G401 (cell line): Measurements from ENCODE around the gene FRAT1. TPM values are rescaled to one million over a fixed set of nuclear protein-coding genes. Genes with fewer than 3 reads are reported as not detected.
A peak's percentile ranks its signal among the peaks of the same experiment; 100 is the strongest.
"Not testable (repeated sequence)": the region's sequence is repeated elsewhere in the genome, so short reads cannot be mapped to it uniquely, and the experiment has no call there.

Experiments
- DNase-seq: peaks from one replicate; pipeline ENCODE4 v3.0.0-alpha.2; 2015; ENCODE audit warnings: low spot score
- in situ Hi-C: cut with HindIII; loops from 2 replicates; pipeline ENCODE4 v1.10.0; 2016; ENCODE audit warnings: low sequenced_read_pairs, mixed read lengths
- total RNA-seq: library from RNA; depleted of rRNA; stranded (reverse); fragments of >200 nt; shearing (Covaris generic); gene quantifications from 2 replicates; pipeline ENCODE4 v1.2.3, GENCODE V29; 2014

The FRAT1 gene
- total RNA-seq, 1 experiment from 2014 or later, result 12.1 TPM

DNA sequence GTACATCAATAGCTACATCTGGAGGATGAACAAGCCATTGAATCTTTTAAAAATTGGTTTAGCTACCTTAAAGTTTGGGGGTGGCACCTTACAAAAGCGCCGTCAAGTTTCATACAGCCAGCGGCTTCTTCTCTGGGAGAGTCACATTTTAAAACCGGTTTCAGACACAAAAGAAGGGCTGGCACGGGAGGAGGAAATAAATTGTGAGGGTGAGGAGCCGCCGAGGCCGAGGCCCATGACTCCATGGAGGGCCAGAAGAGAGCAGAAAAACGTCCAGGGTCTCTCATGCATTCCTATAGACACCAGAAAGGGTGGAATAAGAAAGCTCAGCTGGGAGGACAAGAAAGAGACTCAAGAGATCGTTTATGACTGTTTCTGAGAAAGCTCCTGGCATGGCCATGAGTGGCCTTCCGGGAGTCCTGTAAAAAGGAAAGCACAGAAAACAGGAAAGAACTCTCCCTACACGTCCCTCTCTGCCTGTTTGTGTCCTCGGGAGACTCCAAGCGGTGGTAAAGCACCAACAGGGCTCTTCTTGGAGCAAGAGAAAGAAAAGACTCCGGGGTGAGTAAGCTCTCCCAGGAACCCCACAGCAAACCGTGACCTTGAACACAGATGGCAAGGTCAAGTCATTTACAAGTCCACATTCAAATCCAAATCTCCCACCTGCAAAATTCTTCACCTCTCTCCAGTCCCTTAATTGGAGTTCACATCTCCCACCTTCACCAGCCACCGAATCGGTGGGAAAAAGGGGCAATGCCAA lies 13.7 kb downstream of the FRAT1 start:
- in situ Hi-C loops, result no loop called here
- DNase-seq, result peak; percentile 78

DNA sequence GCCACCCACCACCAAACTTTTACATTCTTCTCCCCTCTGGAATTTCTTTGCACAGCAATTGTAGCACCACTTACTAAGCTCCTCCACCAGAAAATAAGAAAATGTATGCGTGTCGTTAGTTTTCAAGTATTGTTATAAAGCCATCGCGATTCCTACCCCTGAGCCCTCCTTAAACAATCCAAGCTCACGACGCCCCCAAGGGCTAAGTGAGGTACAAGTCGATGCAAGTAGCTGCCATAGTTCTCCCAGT lies 14.2 kb downstream of the FRAT1 start:
- peak; percentile 61 for DNase-seq
- in situ Hi-C loops, result no loop called here

DNA sequence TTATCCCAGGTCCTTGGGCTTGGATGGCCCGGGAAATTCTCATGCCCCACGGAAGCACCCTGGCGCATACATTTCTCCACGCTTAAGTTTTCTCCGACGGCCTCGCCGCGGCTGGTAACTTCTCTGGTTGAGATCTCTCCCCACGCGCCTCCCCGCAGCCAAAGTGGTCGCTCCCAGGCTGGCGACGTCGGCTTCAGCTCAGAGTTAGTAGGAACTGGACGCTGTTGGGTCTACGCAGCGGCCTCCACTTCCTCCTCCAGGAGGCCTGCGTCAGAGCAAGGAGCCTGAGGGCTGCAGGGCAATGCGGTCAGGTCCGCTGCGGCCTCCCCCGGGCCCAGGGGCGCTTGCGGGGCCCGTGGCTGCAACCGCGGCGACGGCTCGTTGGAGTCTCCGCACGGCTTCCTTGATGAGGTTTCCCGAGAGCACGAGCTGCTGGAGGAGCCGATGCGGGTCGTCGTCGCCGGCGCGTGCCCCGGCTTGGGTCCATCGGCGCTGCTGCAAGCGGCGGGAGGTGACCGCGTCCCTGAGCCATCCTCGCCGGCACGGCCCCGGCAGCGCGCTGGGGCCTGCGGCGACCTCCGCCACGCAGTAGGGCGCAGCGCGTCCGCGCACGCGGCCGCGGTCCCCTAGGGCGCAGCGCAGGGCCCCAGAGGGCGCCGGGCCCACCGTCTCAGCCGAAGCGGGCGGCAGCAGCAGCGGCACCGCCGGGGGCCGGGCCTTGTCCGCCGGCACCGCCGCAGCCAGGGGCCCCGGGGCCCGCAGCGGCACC lies 14.7 kb downstream of the FRAT1 start:
- in situ Hi-C loops, result no loop called here
- DNase-seq, result peak; percentile 45

DNA sequence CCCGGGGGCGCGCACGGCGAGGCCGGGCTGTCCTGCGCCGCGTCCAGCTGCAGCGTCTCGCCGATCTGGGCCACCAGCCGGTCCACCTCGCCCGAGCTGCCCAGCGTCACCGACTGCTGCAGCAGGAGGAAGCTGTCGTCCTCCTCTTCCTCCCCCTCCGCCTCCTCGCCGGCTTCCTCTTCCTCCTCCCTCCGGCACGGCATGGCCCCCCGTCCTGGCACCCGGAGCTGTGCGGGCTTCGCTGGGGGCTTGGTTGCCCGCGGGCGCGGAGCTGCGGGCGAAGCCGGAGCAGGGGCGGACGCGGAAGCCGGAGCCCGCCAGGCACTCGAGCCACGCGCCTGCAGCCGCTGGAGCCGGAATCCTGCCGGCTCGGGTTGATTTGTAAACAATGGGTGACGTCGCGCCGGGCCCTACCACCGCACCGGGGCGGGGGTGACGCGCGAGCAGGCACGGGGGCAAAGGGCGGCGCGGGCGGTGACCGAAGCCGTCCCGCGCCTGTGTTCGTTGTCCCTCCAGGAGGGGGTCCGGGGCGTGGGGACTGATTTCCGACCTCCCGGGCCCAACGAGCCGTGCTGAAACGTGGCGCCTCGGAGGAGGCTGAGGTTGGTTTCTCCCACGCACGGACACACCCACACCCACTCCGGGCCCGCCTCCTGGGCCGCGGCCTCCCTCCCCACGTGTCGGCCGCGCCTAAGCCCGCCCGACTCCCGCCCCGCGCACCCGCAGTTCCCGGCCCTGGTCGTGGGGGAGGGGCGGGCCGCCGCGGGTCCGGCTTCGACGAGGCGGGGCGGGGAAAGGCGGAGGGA lies 15.5 kb downstream of the FRAT1 start, which contains the start of gene FRAT2:
Gene FRAT2 (minus strand): TSS at position 360 of the 806 bp plus-strand sequence. CDS start 157 bp downstream, at position 203.
- DNase-seq, result peak; percentile 90
- in situ Hi-C loops, result no loop called here

DNA sequence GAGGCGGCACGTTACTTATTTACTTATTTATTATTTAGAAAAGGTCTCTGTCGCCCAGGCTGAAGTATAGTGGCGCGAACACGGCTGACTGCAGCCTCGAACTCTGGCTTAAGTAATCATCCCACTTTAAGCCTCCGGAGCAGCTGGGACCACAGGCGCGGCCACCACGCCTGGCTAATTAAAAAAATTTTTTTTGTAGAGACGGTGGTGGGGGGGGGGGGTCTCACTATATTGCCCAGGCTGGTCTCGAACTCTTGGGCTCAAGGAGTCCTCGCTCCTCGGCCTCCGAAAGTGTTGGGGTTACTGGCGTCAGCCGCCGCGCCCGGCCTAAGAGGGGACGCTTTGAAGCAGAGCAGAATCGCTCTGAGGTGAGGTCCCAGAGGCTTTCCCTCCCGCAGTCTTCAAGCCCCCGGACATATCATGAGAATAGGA lies 16.1 kb downstream of the FRAT1 start:
- no peak for DNase-seq

DNA sequence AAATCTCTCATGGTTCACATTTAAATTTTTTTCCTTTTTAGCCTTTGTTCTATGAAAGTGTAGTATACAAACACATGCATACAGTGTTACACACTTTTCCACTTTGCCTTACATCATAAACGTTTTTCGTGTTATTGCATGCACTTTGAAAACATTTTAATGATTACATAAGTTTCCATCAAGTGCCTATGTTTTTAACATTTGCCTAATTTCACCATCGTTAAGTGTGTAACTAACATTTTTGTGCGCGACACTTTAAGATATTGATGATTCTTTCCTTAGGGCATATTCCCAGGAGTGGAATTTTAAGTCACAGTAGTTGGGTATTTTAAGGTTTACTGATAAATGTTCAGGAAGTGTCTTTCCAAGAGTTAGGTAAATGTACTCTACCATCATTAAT lies 16.9 kb downstream of the FRAT1 start:
- in situ Hi-C loops, result no loop called here
- no peak for DNase-seq

More for the DNA sequence above, 16.1 kb downstream of the FRAT1 start:
- in situ Hi-C loops, result no loop called here

DNA sequence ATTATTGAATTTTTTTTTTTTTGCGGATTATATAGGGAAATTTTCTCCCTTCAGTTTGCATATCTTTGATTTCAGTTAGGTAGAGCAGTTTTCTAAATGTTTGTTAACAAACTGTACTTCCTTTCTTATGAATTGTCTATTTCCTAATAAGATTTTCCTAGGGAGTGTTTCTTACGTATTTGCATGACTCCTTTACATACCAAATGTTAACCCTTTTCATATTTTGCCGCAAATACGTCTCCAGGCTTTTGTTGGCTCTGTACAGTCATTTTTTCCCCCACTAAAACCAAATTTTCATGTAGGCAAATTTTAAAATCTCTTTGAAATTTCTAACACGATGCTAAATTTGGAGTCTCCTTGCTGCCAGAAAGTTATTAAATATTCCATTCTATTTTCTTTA lies 17.4 kb downstream of the FRAT1 start:
- DNase-seq, result no peak
- in situ Hi-C loops, result no loop called here

DNA sequence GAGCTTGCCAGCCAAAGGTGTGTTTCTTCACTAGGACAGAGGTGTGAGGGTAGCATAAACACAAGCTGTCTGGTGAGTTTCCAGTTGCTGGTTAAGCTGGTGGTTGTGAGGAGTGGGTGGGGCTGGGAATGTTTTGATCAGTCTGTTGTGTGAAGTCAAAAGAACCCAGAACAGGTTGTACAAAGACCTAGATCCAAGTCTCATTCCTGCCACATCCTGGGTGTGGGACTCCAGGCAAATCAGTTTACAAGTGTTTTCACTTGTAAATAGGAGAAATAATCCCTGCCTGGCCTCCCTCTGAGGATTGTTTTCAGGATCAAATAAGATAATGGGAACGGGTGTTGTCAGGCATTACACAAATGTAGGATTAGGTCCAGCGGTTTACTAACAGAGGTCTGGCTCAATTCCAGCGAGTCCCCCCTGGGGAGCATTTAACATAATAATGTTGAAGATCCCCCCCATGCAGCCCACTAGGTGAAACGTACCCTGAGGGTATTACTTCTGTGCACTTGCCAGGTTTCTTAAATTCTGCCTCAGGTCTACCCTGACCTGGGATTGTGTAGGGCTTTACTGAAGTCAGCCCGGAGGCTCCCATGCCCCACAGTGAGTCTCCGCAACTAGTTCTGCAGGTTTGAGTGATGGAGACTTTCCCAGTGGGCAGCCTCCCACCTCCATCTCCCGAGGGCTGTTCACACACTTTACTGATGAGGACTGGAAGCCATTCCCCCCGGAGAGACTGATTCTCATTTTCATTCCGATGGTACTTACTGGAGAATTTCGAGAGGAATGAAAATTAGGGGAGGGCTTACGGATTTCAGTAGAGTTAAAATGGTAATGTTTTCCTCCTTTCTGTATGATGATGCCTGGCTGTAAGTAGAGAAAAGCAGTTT lies 18.1 kb downstream of the FRAT1 start:
- no peak for DNase-seq
- in situ Hi-C loops, result no loop called here

DNA sequence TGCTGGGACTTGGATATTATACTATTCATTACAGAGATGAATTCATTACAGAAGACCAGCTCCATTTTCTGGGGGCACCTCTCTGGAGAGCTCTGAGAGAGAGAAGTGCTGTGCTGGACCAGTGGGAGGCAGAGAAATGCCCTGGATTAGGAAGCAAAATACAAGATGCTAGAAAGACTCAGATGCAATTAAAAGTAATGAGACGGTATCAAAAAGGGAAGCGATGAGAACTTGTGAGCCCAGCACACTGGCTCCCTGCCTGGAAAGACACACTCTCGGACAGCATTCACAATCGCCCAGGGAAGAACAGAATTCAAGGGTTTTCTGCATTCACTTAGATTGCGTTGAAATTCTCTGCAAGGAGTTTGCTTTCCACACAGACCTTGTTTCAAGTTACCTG lies 19.0 kb downstream of the FRAT1 start:
- in situ Hi-C loops, result no loop called here

DNA sequence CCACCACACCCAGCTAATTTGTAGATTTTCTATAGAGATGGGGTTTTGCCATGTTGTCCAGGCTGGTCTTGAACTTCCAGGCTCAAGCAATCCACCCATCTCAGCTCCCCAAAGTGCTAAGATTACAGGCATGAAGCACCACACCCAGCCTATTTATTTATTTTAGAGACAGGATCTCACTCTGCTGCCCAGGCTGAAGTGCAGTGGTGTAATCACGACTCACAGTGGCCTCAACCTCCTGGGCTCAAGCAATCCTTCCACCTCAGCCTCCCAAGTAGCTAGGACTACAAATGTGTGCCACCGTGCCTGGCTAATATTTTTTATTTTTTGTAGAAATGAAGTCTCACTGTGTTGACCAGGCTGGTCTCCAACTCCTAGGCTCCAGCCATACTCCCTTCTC lies 22.3 kb downstream of the FRAT1 start:
- no peak for DNase-seq
- in situ Hi-C loops, result no loop called here

More for the DNA sequence above, 19.0 kb downstream of the FRAT1 start:
- DNase-seq, result no peak

DNA sequence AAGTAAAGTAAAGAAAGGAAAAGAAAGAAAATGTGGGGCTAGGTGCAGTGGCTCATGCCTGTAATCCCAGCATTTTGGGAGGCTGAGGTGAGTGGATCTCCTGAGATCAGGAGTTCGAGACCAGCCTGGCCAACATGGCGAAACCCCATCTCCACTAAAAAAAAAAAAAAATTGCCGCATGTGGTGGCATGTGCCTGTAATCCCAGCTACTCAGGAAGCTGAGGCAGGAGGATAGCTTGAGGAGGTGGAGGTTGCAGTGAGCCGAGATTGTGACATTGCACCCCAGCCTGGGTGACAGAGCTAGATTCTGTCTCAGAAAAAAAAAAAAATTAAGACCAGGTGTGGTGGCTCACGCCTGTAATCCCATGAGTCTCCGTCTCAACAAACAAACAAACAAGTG lies 24.6 kb downstream of the FRAT1 start:
- in situ Hi-C loops, DNase-seq: not testable (repeated sequence)

DNA sequence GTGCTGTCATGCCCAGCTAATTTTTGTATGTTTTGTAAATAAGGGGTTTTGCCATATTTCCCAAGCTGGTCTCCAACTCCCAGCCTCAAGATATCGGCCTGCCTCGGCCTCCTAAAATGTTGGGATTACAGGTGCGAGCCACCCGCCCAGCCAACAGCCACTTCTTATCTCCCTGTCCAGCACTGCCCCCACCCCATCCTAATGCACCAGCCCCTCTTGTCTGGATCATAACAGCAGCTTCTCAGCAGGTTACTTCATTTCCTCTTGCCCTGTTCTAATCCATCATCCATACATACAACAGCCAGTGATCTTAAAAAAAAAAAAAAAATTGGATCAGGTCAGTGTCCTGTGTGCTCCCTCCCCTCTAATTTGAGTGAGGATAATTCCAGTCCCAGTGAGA lies 28.2 kb downstream of the FRAT1 start:
- DNase-seq, result no peak
- in situ Hi-C loops, result no loop called here

DNA sequence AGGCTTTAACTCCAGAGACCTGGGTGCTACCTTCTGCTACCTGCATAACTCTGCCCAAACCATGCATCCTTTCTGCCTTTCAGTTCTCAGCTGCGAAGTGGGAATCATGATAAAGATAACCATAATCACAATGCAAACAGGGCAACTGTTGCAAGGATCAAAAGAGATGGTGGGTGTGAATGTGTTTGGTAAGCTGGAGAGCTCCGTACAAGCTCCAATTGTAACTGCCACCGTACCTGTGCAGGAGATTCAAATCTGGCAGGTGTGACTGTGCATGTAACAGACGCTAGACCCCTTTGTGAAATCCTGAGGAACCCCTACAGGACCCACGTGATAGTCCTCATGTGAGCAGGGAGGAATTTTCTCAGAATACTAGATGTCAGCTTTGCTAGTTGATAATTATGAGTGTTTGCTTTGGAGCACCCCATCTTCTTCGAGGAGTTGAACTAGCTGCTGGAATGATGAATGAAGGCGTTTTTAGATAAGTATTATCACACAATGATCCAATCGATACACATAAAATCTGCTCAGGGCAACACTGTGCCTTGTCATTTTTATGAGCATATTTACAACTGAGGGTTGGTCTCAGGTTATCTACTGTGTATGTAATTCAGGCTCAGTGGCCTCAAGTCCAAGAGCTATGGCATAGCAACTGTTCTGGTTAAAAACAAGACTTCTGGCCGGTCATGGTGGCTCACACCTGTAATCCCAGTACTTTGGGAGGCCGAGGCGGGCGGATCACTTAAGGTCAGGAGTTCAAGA lies 30.9 kb downstream of the FRAT1 start:
- no peak for DNase-seq
- in situ Hi-C loops, result no loop called here

DNA sequence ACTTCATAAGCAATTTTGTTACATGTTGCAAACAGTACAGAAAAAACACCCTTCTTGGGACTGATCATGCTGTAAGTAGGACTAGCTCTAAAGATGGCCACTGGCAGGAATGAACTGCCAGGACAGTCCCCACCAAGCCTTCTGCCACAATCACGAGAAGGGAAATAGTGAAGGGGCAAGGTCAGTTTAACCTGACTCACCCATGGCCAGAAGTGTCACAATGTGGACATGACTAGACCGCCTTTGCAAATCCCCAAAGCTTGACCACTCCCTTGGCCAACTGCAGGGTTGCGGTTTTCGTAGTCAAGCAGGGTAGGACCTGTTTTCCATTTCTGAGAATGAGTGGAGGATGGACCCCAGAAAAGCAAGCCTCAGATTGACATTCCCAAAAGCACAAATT lies 34.9 kb downstream of the FRAT1 start:
- no peak for DNase-seq
- in situ Hi-C loops, result no loop called here

DNA sequence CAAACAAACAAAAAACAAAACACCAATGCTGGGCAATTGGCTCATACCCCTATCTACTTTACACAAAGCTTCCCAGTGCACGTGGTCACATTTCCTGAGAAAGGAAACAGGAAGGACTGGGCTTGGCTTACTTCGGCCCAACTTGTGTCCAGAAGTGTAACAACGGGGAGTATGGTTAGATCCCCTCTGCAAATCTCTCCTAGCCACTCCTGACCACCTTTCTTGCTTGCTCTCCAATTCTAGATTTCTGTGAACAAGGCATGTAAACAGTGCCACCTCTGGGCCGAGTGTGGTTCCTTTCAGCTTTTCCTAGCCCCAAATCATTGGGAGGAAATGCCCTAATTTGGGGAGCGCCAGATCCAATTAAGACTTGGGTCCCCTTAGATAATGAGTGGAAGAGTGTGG lies 36.5 kb downstream of the FRAT1 start:
- peak; percentile 40 for DNase-seq
- in situ Hi-C loops, result no loop called here

DNA sequence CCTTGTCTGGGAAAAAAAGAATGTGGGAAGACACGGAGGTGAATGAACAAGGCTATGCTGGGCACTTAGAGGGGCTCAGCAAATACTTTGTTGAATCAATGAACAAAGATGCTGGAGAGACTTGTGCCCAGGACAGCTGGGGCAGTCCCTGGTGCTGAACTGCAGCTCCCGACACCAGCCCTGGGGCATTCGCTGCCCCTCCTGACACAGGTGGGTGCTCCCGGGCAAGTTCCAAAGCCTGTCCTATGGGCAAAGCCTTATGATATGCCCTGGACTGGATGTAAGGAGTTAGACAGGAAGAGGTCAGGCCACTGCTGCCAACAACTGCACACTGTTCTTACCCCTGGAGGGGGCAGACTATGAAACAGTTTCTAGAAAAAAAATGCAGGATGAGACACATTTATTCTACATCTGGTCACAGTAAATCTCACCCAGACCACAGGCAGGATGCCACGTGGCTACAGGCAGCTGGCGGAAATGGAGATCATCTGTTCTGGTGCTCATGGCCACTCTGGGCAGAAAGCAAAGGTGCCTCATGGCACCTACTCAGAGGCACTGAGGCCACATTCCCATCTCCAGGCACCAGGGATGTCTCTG lies 37.3 kb downstream of the FRAT1 start:
- no peak for DNase-seq
- in situ Hi-C loops, result no loop called here

DNA sequence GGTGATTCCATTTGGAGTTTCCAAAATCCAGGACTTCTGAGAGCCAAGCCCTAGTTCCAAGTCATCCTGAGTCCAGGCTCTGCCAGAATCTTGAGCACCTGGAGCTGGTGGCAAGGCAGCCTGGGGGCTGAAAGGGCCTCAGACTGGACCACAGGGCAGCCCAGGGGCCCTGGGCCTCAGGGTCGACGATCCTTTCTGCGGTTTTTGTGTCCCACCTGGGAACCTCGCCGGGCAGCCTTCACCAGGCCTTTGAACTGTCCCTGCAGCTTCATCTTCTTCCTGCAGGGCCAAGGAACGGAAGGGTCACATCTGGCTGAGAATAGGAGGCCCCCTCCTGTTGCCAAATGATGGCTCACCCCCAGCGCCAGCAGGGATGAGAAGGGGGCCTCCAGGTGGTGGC lies 37.8 kb downstream of the FRAT1 start:
- no peak for DNase-seq
- in situ Hi-C loops, result no loop called here

DNA sequence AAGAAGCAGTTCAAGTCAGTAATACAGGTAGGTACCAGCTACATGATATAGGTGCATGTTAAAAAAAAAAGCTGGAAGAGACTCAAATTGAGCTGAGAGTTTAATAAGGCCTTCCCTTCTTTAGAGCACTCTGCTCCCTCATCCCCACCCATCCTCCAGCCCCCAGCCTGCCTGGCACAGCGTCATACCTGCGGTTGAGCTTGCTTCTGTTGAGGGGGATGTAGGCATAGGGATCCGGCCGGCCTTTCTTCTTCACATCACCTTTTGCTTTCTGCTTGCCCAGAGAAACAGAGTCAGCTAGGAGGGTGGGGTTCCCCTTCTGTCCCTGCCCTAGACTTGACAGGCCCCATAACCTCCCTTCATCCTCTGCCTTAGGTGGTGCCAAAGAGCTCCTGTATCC lies 39.3 kb downstream of the FRAT1 start:
- in situ Hi-C loops, result no loop called here
- no peak for DNase-seq
